Measurements from ENCODE around the gene SLC16A4.
"Not testable (repeated sequence)": the region's sequence is repeated elsewhere in the genome, so short reads cannot be mapped to it uniquely, and the experiment has no call there.

Gene SLC16A4

DNA sequence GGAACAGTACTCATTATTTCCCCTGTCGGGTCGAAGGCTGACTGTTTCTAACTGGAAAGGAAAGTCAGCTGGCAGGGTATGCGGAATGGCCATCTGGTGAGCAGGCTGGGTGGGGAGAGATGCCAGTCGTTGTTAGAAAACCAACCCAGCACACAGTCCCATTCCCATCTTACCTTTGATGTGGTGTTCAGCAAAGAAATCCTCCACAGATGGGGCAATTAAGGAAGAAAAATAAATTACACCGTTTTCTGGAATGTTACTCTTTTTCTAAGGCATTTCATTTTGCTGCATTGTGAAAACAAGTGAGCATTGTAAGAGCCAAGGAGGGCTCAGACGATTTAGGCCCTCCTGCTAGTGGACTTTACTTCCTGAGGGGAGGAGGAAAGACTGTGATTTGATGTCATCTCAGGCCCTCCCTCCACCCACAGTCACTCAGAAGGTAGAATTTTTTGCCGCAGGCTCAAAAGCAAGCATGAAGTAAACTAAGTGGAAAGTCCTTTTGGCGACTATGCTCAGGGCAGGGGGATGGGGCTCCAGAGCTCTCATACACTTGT, at the start of gene SLC16A4:
SLC16A4 (minus strand) TSS at position 335 of the 554 bp plus-strand sequence. CDS start 1,703 bp downstream, outside the sequence.
- H3K27ac ChIP-seq, result no peak within 1 kb of the TSS

DNA sequence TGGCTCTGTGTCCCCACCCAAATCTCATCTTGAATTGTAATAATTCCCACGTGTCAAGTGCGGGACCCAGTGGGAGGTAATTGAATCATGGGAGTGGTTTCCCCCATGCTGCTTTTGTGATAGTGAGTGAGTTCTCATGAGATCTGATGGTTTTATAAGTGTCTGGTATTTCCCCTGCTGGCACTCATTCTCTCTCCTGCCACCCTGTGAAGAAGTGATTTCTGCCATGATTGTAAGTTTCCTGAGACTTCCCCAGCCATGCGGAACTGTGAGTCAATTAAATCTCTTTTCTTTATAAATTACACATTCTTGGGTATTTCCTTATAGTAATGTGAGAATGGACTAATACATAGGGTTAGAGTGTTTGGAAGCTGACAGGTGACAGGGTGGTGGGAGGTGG, 49.0 kb upstream of the SLC16A4 start:
- H3K27ac ChIP-seq, result not testable (repeated sequence)

More for the DNA sequence above, at the start of gene SLC16A4:
- no peak for TF ChIP-seq ZFX (IDR thresholded peaks at IDR 0.05)
- TF ChIP-seq, protein P1, sequence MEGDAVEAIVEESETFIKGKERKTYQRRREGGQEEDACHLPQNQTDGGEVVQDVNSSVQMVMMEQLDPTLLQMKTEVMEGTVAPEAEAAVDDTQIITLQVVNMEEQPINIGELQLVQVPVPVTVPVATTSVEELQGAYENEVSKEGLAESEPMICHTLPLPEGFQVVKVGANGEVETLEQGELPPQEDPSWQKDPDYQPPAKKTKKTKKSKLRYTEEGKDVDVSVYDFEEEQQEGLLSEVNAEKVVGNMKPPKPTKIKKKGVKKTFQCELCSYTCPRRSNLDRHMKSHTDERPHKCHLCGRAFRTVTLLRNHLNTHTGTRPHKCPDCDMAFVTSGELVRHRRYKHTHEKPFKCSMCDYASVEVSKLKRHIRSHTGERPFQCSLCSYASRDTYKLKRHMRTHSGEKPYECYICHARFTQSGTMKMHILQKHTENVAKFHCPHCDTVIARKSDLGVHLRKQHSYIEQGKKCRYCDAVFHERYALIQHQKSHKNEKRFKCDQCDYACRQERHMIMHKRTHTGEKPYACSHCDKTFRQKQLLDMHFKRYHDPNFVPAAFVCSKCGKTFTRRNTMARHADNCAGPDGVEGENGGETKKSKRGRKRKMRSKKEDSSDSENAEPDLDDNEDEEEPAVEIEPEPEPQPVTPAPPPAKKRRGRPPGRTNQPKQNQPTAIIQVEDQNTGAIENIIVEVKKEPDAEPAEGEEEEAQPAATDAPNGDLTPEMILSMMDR (conservative IDR thresholded peaks at IDR 0.05), result no peak

DNA sequence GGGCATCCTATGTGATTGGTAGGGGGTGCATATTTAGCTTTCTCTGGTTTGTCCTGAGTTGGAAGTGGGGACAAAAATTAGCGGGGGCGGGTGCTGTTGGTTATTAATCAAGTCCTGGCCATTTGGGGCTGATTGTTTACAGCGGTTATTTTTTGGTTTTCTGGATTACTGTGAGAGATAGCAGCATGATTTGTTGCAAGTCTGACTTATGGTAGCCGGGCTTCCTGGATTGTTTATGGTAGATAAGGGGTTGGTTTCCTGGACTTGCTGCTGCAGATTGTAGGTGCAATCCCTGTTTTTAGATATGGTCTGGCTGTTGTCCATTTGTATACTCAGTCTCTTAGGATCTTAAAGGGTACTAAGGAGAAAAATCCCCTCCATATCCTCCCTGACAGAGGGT, 48.1 kb upstream of the SLC16A4 start:
- TF ChIP-seq, protein P1 (conservative IDR thresholded peaks at IDR 0.05), result no peak
- no peak for TF ChIP-seq ZFX (IDR thresholded peaks at IDR 0.05)
- H3K27ac ChIP-seq, result no peak overlapping the region

DNA sequence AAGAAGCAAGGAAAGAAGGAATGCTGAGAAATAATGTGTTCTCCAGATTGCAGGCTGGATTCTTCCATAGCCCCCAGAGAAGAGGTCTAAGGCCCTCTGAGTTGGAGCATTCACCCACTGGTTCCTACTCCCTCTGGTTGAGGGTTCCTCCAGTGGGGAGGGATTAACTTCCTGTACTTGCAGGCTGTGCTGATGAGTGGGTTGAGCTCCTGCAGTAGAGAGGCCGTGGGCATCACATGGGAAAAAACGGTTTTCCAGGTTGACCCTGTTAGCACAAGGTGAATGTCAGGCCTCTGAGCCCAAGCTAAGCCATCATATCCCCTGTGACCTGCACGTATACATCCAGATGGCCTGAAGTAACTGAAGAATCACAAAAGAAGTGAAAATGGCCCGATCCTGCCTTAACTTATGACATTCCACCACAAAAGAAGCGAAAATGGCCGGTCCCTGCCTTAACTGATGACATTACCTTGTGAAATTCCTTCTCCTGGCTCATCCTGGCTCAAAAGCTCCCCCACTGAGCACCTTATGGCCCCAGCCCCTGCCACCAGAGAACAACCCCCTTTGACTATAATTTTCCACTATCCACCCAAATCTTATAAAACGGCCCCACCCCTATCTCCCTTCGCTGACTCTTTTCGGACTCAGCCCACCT, 46.9 kb upstream of the SLC16A4 start:
- not testable (repeated sequence) for H3K27ac ChIP-seq

DNA sequence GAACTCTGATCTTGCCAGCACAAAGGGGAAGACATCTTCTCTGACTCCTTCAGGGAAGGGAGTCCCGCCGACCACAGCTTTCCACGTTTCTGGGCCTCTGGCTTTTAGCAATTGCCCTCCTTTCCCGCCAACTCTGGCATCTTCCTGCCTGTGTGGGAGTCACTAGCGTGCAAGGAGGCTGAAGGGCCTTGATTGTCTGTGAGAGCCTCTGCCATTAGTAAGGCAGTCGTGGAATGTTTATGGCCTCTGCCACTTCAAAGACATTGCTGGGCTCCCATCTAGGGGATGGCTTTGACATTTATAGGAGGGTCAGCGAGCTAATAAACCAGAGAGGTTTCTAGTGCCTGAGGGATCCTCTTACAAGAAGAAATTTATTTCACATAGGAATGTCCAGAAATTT, 45.8 kb upstream of the SLC16A4 start:
- no peak overlapping the region for H3K27ac ChIP-seq
- TF ChIP-seq, protein P1 (conservative IDR thresholded peaks at IDR 0.05), result no peak
- no peak for TF ChIP-seq ZFX (IDR thresholded peaks at IDR 0.05)

DNA sequence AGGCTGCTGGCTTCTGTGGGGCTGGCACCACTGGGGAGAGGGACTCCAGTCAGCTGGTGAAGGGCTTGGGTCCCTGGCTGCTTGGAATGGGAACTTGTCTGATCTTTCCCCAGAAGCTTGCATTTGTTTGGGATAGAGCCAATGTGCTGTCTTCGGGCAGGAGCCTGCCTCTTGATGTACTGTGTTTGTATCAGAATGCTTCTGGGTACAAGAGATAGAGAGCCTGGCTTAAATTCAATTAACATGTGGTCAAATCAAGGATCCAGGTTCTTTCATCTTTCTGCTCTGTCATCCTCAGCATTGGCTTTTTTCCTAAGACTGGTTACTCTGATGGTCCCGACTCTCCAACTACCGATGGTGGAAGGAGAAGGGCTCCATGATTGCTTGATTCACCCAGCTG, 44.1 kb upstream of the SLC16A4 start:
- TF ChIP-seq, protein P1 (conservative IDR thresholded peaks at IDR 0.05), result no peak
- TF ChIP-seq ZFX (IDR thresholded peaks at IDR 0.05), result no peak
- no peak overlapping the region for H3K27ac ChIP-seq

DNA sequence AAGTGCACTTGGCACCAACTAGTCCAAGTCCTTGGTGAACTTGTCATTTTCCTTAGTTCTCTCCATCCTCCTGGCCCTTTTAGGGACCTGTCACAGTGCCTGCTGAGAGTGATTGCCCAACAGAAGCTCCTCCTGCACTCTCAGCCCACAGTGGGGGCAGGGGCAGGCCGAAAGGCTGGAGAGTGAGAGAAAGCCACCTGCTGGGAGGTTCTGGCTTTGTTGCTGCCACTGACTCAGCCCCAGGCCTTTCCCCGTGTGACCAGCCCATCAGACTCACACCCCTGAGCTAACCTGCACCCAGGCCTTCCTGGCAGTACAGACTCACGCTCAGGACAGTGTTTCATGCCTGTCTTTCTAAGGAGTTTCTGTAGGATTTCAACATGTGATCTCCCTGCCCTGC, 43.0 kb upstream of the SLC16A4 start:
- TF ChIP-seq, protein P1 (conservative IDR thresholded peaks at IDR 0.05), result no peak
- no peak for TF ChIP-seq ZFX (IDR thresholded peaks at IDR 0.05)
- H3K27ac ChIP-seq, result no peak overlapping the region

DNA sequence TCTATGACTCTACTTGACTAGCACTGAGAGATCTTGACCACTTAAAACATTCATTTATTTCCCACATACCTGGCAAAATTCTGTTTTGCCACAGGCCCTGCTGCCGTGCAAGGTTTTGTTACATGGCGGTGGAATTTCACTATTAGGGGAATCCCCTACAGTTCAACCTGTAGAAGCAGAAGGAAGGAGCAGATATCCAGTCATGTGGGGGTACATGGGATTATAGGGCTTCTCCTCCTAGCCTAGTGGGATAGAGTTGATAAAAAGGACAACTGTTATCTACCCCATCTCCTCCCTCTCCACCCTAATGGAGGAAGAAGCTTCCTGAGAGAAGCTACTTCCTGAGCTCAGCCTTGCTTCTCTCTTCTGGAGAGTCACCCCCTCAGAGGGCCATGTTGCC, 42.4 kb upstream of the SLC16A4 start:
- TF ChIP-seq ZFX (IDR thresholded peaks at IDR 0.05), result no peak
- H3K27ac ChIP-seq, result no peak overlapping the region

DNA sequence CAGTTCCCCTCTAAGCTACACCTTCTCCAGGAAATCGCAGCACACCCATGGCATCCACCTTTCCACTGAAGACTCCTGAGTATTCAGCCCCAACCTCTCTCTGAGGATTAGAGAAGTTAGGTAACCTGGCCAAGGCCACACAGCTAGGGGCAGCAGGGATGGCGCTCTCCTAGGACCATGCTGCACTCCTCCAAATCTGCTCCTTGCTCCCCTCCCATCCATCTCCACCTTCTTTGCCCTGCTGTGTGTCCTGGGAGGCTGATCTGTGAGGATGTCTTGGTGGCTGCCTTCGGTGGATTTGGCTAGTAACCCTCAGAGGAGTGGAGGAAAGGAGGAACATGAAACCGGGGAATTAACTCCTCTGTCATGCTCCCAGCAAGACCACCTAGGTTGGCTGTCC, 40.1 kb upstream of the SLC16A4 start:
- no peak overlapping the region for H3K27ac ChIP-seq
- TF ChIP-seq, protein P1 (conservative IDR thresholded peaks at IDR 0.05), result no peak
- no peak for TF ChIP-seq ZFX (IDR thresholded peaks at IDR 0.05)

All from C4-2B (cell line).